ENCODE results near the gene GPR176.

DNA sequence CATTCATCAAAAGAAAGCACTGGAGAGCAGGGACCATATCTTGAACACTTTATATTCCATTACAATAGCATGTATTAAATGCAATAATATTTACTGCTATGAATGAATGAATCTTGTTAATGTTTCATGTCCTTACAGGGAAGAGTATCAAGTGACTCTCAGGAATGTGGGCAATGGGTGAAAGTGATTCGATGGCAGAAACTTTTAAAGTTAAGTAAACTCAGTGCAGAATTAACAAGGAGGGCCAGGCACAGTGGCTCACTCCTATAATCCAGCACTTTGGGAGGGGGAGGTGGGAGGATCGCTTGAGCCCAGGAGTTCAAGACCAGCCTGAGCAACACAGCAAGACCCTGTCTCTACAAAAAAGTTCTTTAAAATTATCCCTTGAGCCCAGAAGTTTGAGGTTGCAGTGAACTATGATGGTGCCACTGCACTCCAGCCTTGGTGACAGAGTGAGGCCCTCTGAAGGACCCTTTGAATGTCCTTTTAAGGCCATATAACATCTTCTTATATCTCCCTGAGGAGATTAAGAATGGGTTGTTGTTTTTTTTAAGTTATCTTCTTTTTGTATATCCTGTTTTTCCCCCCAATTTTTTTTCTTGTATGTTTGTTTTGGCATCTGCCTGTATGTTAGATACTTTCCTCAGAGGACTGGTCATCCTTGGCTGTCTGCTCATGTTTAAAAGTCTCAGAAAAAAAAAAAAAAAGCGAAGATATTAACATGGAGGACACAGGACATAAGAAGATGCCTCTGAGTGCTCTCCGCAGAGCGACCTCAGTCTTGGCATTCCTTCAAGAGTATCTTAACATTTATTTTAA is 127.8 kb downstream of the GPR176 start:
- TF ChIP-seq, protein P1, sequence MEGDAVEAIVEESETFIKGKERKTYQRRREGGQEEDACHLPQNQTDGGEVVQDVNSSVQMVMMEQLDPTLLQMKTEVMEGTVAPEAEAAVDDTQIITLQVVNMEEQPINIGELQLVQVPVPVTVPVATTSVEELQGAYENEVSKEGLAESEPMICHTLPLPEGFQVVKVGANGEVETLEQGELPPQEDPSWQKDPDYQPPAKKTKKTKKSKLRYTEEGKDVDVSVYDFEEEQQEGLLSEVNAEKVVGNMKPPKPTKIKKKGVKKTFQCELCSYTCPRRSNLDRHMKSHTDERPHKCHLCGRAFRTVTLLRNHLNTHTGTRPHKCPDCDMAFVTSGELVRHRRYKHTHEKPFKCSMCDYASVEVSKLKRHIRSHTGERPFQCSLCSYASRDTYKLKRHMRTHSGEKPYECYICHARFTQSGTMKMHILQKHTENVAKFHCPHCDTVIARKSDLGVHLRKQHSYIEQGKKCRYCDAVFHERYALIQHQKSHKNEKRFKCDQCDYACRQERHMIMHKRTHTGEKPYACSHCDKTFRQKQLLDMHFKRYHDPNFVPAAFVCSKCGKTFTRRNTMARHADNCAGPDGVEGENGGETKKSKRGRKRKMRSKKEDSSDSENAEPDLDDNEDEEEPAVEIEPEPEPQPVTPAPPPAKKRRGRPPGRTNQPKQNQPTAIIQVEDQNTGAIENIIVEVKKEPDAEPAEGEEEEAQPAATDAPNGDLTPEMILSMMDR (IDR thresholded peaks at IDR 0.05; ENCODE audit: poor library complexity, severe bottlenecking) = no peak
- no peak for TF ChIP-seq EP300 (conservative IDR thresholded peaks at IDR 0.05; ENCODE audit: poor library complexity, severe bottlenecking)
- no peak for TF ChIP-seq RAD21 (conservative IDR thresholded peaks at IDR 0.05)
- TF ChIP-seq EZH2 (IDR thresholded peaks at IDR 0.05; ENCODE audit: borderline replicate concordance, insufficient read depth, low read length, poor library complexity, severe bottlenecking) = no peak
- TF ChIP-seq TAF1 (IDR thresholded peaks at IDR 0.05; ENCODE audit: low read depth) = no peak
- TF ChIP-seq, protein P2, sequence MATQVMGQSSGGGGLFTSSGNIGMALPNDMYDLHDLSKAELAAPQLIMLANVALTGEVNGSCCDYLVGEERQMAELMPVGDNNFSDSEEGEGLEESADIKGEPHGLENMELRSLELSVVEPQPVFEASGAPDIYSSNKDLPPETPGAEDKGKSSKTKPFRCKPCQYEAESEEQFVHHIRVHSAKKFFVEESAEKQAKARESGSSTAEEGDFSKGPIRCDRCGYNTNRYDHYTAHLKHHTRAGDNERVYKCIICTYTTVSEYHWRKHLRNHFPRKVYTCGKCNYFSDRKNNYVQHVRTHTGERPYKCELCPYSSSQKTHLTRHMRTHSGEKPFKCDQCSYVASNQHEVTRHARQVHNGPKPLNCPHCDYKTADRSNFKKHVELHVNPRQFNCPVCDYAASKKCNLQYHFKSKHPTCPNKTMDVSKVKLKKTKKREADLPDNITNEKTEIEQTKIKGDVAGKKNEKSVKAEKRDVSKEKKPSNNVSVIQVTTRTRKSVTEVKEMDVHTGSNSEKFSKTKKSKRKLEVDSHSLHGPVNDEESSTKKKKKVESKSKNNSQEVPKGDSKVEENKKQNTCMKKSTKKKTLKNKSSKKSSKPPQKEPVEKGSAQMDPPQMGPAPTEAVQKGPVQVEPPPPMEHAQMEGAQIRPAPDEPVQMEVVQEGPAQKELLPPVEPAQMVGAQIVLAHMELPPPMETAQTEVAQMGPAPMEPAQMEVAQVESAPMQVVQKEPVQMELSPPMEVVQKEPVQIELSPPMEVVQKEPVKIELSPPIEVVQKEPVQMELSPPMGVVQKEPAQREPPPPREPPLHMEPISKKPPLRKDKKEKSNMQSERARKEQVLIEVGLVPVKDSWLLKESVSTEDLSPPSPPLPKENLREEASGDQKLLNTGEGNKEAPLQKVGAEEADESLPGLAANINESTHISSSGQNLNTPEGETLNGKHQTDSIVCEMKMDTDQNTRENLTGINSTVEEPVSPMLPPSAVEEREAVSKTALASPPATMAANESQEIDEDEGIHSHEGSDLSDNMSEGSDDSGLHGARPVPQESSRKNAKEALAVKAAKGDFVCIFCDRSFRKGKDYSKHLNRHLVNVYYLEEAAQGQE (IDR thresholded peaks at IDR 0.05; ENCODE audit: borderline replicate concordance) = no peak
- no peak for TF ChIP-seq MXI1 (conservative IDR thresholded peaks at IDR 0.05; ENCODE audit: poor library complexity, severe bottlenecking)
- no peak for TF ChIP-seq POLR2AphosphoS5 (IDR thresholded peaks at IDR 0.05)
